ENCODE measurements around the gene BABAM2. TPM values are rescaled to one million over a fixed set of nuclear protein-coding genes. Genes with fewer than 3 reads are reported as not detected.

The BABAM2 gene
- total RNA-seq, 1 donor from 2014 or later = 43.5 TPM

GRCh38 chr2:28155627-28156026 is 265.1 kb downstream of the BABAM2 start:
- Mint-ChIP-seq H3K4me1 (peaks cover 13% of the 10 kb centered on the region), H3K27ac (no peak overlapping the region), H3K27me3 (ENCODE audit: low read depth) (no peaks in the 10 kb centered on the region), H3K4me3 (no peak overlapping the region), H3K36me3 (peaks cover 11% of the 10 kb centered on the region), H3K9me3 (peaks cover 13% of the 10 kb centered on the region)
- DNase-seq (ENCODE audit: low spot score in 2 of 2, unreplicated experiment in 2 of 2) = no peak
- TF ChIP-seq CTCF (IDR thresholded peaks at IDR 0.05; ENCODE audit: unreplicated experiment) = peak; percentile 46

GRCh38 chr2:28158791-28159190 is 268.3 kb downstream of the BABAM2 start:
- Mint-ChIP-seq H3K4me1 (peaks cover 19% of the 10 kb centered on the region), H3K36me3 (peaks cover 11% of the 10 kb centered on the region), H3K4me3 (no peak overlapping the region), H3K27ac (peak overlapping the region; percentile 54), H3K9me3 (peaks cover 13% of the 10 kb centered on the region), H3K27me3 (ENCODE audit: low read depth) (no peaks in the 10 kb centered on the region)
- TF ChIP-seq CTCF (IDR thresholded peaks at IDR 0.05; ENCODE audit: unreplicated experiment) = no peak
- no peak for DNase-seq (ENCODE audit: low spot score in 2 of 2, unreplicated experiment in 2 of 2)

DNA sequence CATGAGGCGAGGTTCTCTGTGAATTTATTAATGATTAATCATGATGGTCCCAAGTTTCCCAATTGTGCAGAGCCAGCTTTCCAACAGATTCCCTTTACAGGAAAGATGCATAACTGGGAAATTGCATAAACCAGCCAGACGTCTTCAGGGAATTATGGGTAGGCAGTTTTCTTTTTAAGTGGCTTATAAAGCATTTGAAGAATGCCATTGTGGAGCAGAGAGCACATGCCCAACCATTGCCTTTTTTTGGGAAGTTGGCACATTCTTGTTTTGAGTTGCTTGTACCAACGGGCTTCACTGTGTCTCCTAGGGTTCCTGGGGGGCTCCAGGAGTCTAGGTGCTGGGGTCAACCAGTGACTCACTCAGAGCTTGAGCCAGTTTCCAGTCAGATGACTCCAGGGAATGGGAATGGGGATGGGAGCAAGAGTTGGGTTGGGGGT is 270.5 kb downstream of the BABAM2 start:
- no peak overlapping the region for H3K27ac Mint-ChIP-seq
- peaks cover 33% of the 10 kb centered on the region for H3K4me1 Mint-ChIP-seq
- no peak for TF ChIP-seq CTCF (IDR thresholded peaks at IDR 0.05; ENCODE audit: unreplicated experiment)
- no peak for DNase-seq (ENCODE audit: low spot score in 2 of 2, unreplicated experiment in 2 of 2)
- no peak overlapping the region for H3K4me3 Mint-ChIP-seq
- H3K27me3 Mint-ChIP-seq (ENCODE audit: low read depth) = no peaks in the 10 kb centered on the region
- peaks cover 3% of the 10 kb centered on the region for H3K36me3 Mint-ChIP-seq
- H3K9me3 Mint-ChIP-seq = peaks cover 2% of the 10 kb centered on the region

- no peaks in the 10 kb centered on the region for H3K27me3 Mint-ChIP-seq (ENCODE audit: low read depth)
- H3K4me3 Mint-ChIP-seq = no peak overlapping the region
- H3K27ac Mint-ChIP-seq = no peak overlapping the region
- DNase-seq (ENCODE audit: low spot score in 2 of 2, unreplicated experiment in 2 of 2) = no peak
- TF ChIP-seq CTCF (IDR thresholded peaks at IDR 0.05; ENCODE audit: unreplicated experiment) = no peak
- peaks cover 2% of the 10 kb centered on the region for H3K36me3 Mint-ChIP-seq
- H3K9me3 Mint-ChIP-seq = no peaks in the 10 kb centered on the region
- peaks cover 33% of the 10 kb centered on the region for H3K4me1 Mint-ChIP-seq
These were observed 270.9 kb downstream of the BABAM2 start for GRCh38 chr2:28161466-28161865.

GRCh38 chr2:28162564-28162963 is 272.0 kb downstream of the BABAM2 start:
- Mint-ChIP-seq H3K36me3 (peaks cover 2% of the 10 kb centered on the region), H3K9me3 (no peaks in the 10 kb centered on the region), H3K27me3 (ENCODE audit: low read depth) (no peaks in the 10 kb centered on the region), H3K4me1 (peaks cover 33% of the 10 kb centered on the region), H3K4me3 (no peak overlapping the region), H3K27ac (no peak overlapping the region)
- DNase-seq (ENCODE audit: low spot score in 2 of 2, unreplicated experiment in 2 of 2) = no peak
- no peak for TF ChIP-seq CTCF (IDR thresholded peaks at IDR 0.05; ENCODE audit: unreplicated experiment)

DNA sequence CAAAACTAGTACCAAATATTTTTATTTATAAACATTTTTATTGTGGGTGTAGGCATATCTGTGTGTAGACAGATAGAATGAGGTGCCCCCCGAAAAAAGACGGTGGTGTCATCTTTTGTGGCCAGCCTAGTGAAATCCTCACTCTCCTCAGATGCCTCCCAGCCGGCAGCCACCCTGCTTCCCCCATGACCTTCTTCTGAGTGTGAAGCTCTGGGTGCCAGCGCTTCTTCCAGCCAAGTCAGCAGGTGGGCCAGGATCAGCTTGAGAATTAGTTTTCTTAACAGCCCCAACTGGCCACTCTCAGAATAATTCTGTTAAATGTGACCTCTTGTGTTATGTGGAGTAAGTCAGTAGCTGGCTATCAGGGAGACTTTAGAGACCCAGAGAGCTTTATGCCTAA is 272.5 kb downstream of the BABAM2 start:
- Mint-ChIP-seq H3K4me3 (no peak overlapping the region), H3K27ac (no peak overlapping the region), H3K4me1 (peaks cover 33% of the 10 kb centered on the region), H3K9me3 (no peaks in the 10 kb centered on the region), H3K36me3 (peaks cover 2% of the 10 kb centered on the region), H3K27me3 (ENCODE audit: low read depth) (no peaks in the 10 kb centered on the region)
- DNase-seq (ENCODE audit: low spot score in 2 of 2, unreplicated experiment in 2 of 2) = no peak
- no peak for TF ChIP-seq CTCF (IDR thresholded peaks at IDR 0.05; ENCODE audit: unreplicated experiment)

All from mesothelial cell of epicardium (in vitro differentiated cells).